Upper lobe of left lung (tissue), 6 donors: ENCODE data around the gene GNA12. TPM values are rescaled to one million over a fixed set of nuclear protein-coding genes. Genes with fewer than 3 reads are reported as not detected.

Source experiments
- ATAC-seq, 2 donors: fragments of 200-7000 bp; cut with Tn5 transposase; one replicate each; pipeline ENCODE4 v1.9.1; 2022; ENCODE audit warnings: mild to moderate bottlenecking in 2 of 2, moderate library complexity in 2 of 2; ENCODE audit not compliant: low FRiP score in 2 of 2
- DNase-seq, 2 donors: peaks; one replicate each; pipeline ENCODE4 v3.0.0-alpha.2; 2019 to 2020
- H3K27ac ChIP-seq, 4 donors: fragments of 200-600 bp; sonication (generic); one replicate each; pipeline ENCODE4 v1.5.1; 2016 to 2019
- H3K27me3 ChIP-seq, 4 donors: fragments of 200-600 bp; sonication (generic); one replicate each; pipeline ENCODE4 v1.5.1; 2017 to 2019
- H3K36me3 ChIP-seq, 4 donors: fragments of 200-600 bp; sonication (generic); one replicate each; pipeline ENCODE4 v1.5.1; 2016 to 2019
- H3K4me1 ChIP-seq, 4 donors: fragments of 200-600 bp; sonication (generic); one replicate each; pipeline ENCODE4 v1.5.1; 2018 to 2019
- H3K4me3 ChIP-seq, 4 donors: fragments of 200-600 bp; sonication (generic); one replicate each; pipeline ENCODE4 v1.5.1; 2017 to 2019; ENCODE audit warnings: mild to moderate bottlenecking in 2 of 4, moderate library complexity in 1 of 4
- H3K9me3 ChIP-seq, 4 donors: fragments of 200-600 bp; sonication (generic); one replicate each; pipeline ENCODE4 v1.5.1; 2018 to 2019
- EP300 ChIP-seq, 4 donors: sonication (generic); formaldehyde crosslinking; IDR thresholded peaks; one replicate each; pipeline ENCODE4 v1.5.1; 2017; ENCODE audit warnings: antibody characterized with exemption in 4 of 4, control low read depth in 2 of 4
- POLR2A ChIP-seq, 4 donors: fragments of 450-650 bp; IDR thresholded peaks; one replicate each; pipeline ENCODE4 v1.5.1; 2016 to 2017; ENCODE audit warnings: antibody characterized with exemption in 4 of 4, mild to moderate bottlenecking in 2 of 4
- POLR2AphosphoS5 ChIP-seq, 2 donors: sonication (generic); formaldehyde crosslinking; IDR thresholded peaks; one replicate each; pipeline ENCODE4 v1.5.1; 2017; ENCODE audit warnings: antibody characterized with exemption in 2 of 2
- whole genome bisulfite sequencing, 2 donors: methylation state at CpG; one replicate each; pipeline ENCODE4 v1.1.5; 2017 to 2018; 5-methylcytosine and 5-hydroxymethylcytosine counted together
- total RNA-seq, 6 donors: library from RNA; depleted of rRNA in 4 of 6; stranded (reverse); fragments of >200 nt in 4 of 6; gene quantifications; one replicate each; pipeline versions ENCODE4 v1.1.0 to v1.2.1, GENCODE V29; 2016 to 2021
- TF ChIP-seq, protein P1 (sequence below), 6 experiments: fragments of 450-650 bp in 4 of 6; fragments of 200-600 bp in 2 of 6; sonication (generic) in 2 of 6; IDR thresholded peaks; one replicate each; pipeline ENCODE4 v1.5.1; 2016 to 2019; ENCODE audit warnings: antibody characterized with exemption in 6 of 6
- donor health status: DM: no; HTN: no; CAD: no; lungs with moderate emphysema.
- donor health status: DM: no; HTN: yes; CAD: no; lungs with severe emphysema.

Gene GNA12
- total RNA-seq, 6 donors from 2014 or later: 24.0 to 52.3 (median 35.7) TPM

DNA sequence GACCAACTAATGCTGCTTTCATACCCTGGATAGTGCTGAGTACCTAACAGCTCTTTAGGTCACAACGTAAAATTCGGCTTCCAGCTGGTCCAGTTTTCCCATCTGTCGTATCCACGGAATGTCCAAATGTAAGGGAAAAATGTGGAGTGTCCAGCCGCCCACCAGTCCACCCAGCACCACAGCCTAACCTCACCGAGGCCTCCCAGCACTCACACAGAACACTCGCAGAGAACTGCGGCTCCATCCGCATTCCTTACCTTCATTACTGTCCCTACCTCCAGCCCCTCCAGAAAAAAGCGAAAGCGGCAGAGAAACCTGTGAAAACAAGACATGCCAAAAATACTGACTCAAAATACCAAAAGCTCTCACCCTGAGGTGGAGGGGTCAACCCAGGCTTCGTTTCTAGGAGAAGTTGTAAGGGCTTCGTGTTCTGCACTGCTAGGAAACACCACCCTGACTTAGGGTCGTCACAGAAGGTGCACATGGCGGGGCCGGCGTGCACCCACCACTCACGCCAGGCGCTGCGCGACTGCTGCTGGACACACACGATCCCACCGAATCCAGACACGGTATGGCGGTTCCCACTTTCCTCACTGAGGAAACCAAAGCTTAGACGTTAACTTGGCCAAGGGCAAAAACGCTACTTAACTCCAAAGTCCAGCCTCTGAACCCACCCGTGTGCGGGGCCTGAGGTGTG lies 82.2 kb downstream of the GNA12 start:
- peaks cover 0 to 3% (median 0%) of the 10 kb centered on the region in 4 donors for H3K36me3 ChIP-seq
- DNase-seq: peak in 1 of 2 donors; percentile 73
- peak overlapping the region in 1 of 4 donors; percentile 33 for H3K4me3 ChIP-seq

GRCh38 chr7:2761131-2761624 lies 82.9 kb downstream of the GNA12 start:
- Histone ChIP-seq H3K36me3 (peaks cover 0 to 3% (median 0%) of the 10 kb centered on the region in 4 donors), H3K27ac (peak overlapping the region; percentile 19 to 92 (median 50)), H3K9me3 (no peaks in the 10 kb centered on the region), H3K27me3 (no peaks in the 10 kb centered on the region), H3K4me3 (no peak overlapping the region), H3K4me1 (peaks cover 47 to 58% (median 54%) of the 10 kb centered on the region in 4 donors)
- ATAC-seq: no peak
- TF ChIP-seq, protein P1, sequence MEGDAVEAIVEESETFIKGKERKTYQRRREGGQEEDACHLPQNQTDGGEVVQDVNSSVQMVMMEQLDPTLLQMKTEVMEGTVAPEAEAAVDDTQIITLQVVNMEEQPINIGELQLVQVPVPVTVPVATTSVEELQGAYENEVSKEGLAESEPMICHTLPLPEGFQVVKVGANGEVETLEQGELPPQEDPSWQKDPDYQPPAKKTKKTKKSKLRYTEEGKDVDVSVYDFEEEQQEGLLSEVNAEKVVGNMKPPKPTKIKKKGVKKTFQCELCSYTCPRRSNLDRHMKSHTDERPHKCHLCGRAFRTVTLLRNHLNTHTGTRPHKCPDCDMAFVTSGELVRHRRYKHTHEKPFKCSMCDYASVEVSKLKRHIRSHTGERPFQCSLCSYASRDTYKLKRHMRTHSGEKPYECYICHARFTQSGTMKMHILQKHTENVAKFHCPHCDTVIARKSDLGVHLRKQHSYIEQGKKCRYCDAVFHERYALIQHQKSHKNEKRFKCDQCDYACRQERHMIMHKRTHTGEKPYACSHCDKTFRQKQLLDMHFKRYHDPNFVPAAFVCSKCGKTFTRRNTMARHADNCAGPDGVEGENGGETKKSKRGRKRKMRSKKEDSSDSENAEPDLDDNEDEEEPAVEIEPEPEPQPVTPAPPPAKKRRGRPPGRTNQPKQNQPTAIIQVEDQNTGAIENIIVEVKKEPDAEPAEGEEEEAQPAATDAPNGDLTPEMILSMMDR (IDR thresholded peaks at IDR 0.05): no peak
- TF ChIP-seq POLR2A (IDR thresholded peaks at IDR 0.05): no peak
- TF ChIP-seq POLR2AphosphoS5 (IDR thresholded peaks at IDR 0.05): no peak
- no peak for TF ChIP-seq EP300 (IDR thresholded peaks at IDR 0.05)
- peak in 1 of 2 donors; percentile 80 for DNase-seq
- 85 to 91% methylated on average over 8 to 19 of the region's 19 CpGs for WGBS, 2 donors

More for the DNA sequence above, 82.2 kb downstream of the GNA12 start:
- Histone ChIP-seq H3K27me3 (no peaks in the 10 kb centered on the region), H3K9me3 (no peaks in the 10 kb centered on the region), H3K27ac (peak overlapping the region; percentile 80 to 92 (median 90)), H3K4me1 (peaks cover 47 to 58% (median 54%) of the 10 kb centered on the region in 4 donors)
- WGBS, 2 donors: 94% methylated on average over 29 of the region's 29 CpGs
- TF ChIP-seq POLR2A (IDR thresholded peaks at IDR 0.05) (no peak), EP300 (IDR thresholded peaks at IDR 0.05) (no peak), POLR2AphosphoS5 (IDR thresholded peaks at IDR 0.05) (no peak)
- TF ChIP-seq, protein P1 (IDR thresholded peaks at IDR 0.05): no peak
- no peak for ATAC-seq

DNA sequence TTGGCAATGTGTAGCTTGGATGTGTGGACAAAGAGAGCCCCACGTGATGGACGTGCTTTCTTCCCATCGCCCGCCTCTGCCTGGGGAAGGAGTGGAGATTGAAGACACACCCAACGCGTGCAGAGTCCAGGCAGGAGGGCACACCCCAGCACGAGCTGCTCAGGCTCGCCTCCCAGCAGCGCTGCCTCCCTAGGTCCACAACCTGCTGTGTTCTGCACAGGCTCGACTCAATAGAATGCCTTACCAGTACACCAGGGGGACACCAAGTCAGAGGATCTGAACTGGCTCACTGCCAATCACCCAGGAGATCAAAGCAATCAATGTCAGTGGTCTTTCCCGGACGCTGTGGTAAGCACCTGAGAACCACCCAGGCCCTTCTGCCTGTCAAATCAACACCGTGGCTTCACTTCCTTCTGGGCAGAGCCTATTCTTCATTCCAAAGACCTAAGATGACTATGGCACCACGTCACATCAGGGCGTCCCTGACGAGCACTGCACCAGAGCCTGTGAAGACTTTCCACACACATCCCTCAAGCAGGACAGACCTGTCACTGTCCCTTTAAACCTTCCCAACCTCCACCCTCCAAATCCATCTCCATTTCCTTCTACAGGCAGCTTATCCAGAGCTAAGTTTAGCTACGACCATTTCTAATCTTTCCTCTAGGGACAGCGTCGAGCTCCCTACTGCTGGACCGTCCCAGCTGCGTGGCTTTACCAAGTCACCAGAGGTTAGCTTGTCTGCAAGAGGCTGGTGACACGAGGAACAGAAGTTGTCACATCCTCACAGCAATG lies 83.8 kb downstream of the GNA12 start:
- ATAC-seq (no peak), DNase-seq (peak; percentile 59 to 73)
- Histone ChIP-seq H3K9me3 (no peaks in the 10 kb centered on the region), H3K27ac (peak overlapping the region in 3 of 4 donors; percentile 32 to 68 (median 41)), H3K27me3 (no peaks in the 10 kb centered on the region), H3K36me3 (peaks cover 0 to 3% (median 0%) of the 10 kb centered on the region in 4 donors), H3K4me1 (peaks cover 47 to 58% (median 54%) of the 10 kb centered on the region in 4 donors), H3K4me3 (no peak overlapping the region)
- 46 to 67% methylated on average over 16 to 22 of the region's 22 CpGs for WGBS, 2 donors
- TF ChIP-seq POLR2A (IDR thresholded peaks at IDR 0.05): peak in 1 of 4 donors; percentile 36
- no peak for TF ChIP-seq POLR2AphosphoS5 (IDR thresholded peaks at IDR 0.05)
- TF ChIP-seq EP300 (IDR thresholded peaks at IDR 0.05): no peak
- TF ChIP-seq, protein P1 (IDR thresholded peaks at IDR 0.05): peak in 5 of 6 experiments; percentile 12 to 51 (median 30)

GRCh38 chr7:2759736-2760097 lies 84.4 kb downstream of the GNA12 start:
- DNase-seq (no peak), ATAC-seq (no peak)
- no peaks in the 10 kb centered on the region for H3K27me3 ChIP-seq
- peaks cover 0 to 3% (median 0%) of the 10 kb centered on the region in 4 donors for H3K36me3 ChIP-seq
- 81% methylated on average over 8 of the region's 8 CpGs for WGBS, 2 donors
- TF ChIP-seq EP300 (IDR thresholded peaks at IDR 0.05): no peak
- no peak for TF ChIP-seq POLR2A (IDR thresholded peaks at IDR 0.05)
- TF ChIP-seq, protein P1 (IDR thresholded peaks at IDR 0.05): no peak
- TF ChIP-seq POLR2AphosphoS5 (IDR thresholded peaks at IDR 0.05): no peak
- H3K4me1 ChIP-seq: peaks cover 47 to 58% (median 54%) of the 10 kb centered on the region in 4 donors
- H3K4me3 ChIP-seq: no peak overlapping the region
- H3K27ac ChIP-seq: peak overlapping the region in 3 of 4 donors; percentile 32 to 68 (median 41)
- H3K9me3 ChIP-seq: no peaks in the 10 kb centered on the region
